Neural progenitor cell (in vitro differentiated cells): ENCODE data around the gene BRD9. TPM values are rescaled to one million over a fixed set of nuclear protein-coding genes. Genes with fewer than 3 reads are reported as not detected.

Source experiments
- DNase-seq: peaks from one replicate; pipeline ENCODE4 v3.0.0-alpha.2; 2016; ENCODE audit warnings: low spot score
- H2AFZ ChIP-seq: fragments of 200-600 bp; sonication (generic); replicated peaks from 2 replicates; pipeline ENCODE4 v1.6.1; 2016; ENCODE audit warnings: antibody characterized with exemption
- H3F3A ChIP-seq: fragments of 200-600 bp; sonication (generic); 2 replicates; pipeline ENCODE4 v1.6.1; 2016; ENCODE audit warnings: antibody characterized with exemption, low read depth
- H3K27ac ChIP-seq: fragments of 200-600 bp; sonication (generic); 2 replicates; pipeline ENCODE4 v1.5.1; 2016; ENCODE audit warnings: mild to moderate bottlenecking
- H3K27me3 ChIP-seq: fragments of 200-600 bp; sonication (generic); 2 replicates; pipeline ENCODE4 v1.6.1; 2016; ENCODE audit warnings: mild to moderate bottlenecking, moderate library complexity
- H3K36me3 ChIP-seq: fragments of 200-600 bp; sonication (generic); 2 replicates; pipeline ENCODE4 v1.5.1; 2016
- H3K4me1 ChIP-seq: fragments of 200-600 bp; sonication (generic); 2 replicates; pipeline ENCODE4 v1.6.1; 2016; ENCODE audit warnings: mixed run types
- H3K4me2 ChIP-seq: fragments of 200-600 bp; sonication (generic); 2 replicates; pipeline ENCODE4 v1.6.1; 2016
- H3K4me3 ChIP-seq: fragments of 200-600 bp; sonication (generic); 2 replicates; pipeline ENCODE4 v1.5.1; 2016
- H3K79me2 ChIP-seq: fragments of 200-600 bp; sonication (generic); 2 replicates; pipeline ENCODE4 v1.6.1; 2016; ENCODE audit warnings: low read depth
- H3K9ac ChIP-seq: fragments of 200-600 bp; sonication (generic); 2 replicates; pipeline ENCODE4 v1.6.1; 2016
- H3K9me3 ChIP-seq: fragments of 200-600 bp; sonication (generic); 2 replicates; pipeline ENCODE4 v1.5.1; 2016; ENCODE audit warnings: low read depth
- H4K20me1 ChIP-seq: fragments of 200-600 bp; sonication (generic); 2 replicates; pipeline ENCODE4 v1.6.1; 2016; ENCODE audit warnings: low read depth
- H3K27ac Mint-ChIP-seq: 3 replicates; pipeline ENCODE4 v1.8.0; 2021; ENCODE audit warnings: mixed read lengths
- H3K27me3 Mint-ChIP-seq: 2 replicates; pipeline ENCODE4 v1.8.0; 2022; ENCODE audit warnings: low read depth, mild to moderate bottlenecking, inconsistent platforms, moderate library complexity, mixed read lengths; ENCODE audit not compliant: insufficient read depth
- H3K36me3 Mint-ChIP-seq: 3 replicates; pipeline ENCODE4 v1.8.0; 2021; ENCODE audit warnings: mixed read lengths
- H3K4me1 Mint-ChIP-seq: 3 replicates; pipeline ENCODE4 v1.8.0; 2021; ENCODE audit warnings: mixed read lengths
- H3K4me3 Mint-ChIP-seq: 3 replicates; pipeline ENCODE4 v1.8.0; 2021; ENCODE audit warnings: mild to moderate bottlenecking, moderate library complexity, mixed read lengths
- H3K9me3 Mint-ChIP-seq: 3 replicates; pipeline ENCODE4 v1.8.0; 2020; ENCODE audit warnings: mixed read lengths
- CTCF ChIP-seq: fragments of 200-600 bp; sonication (generic); IDR thresholded peaks from 2 replicates; pipeline ENCODE4 v1.5.1; 2017; ENCODE audit warnings: antibody characterized with exemption, mild to moderate bottlenecking
- EZH2 ChIP-seq: fragments of 200-600 bp; sonication (generic); IDR thresholded peaks from 2 replicates; pipeline ENCODE4 v1.6.1; 2017; ENCODE audit warnings: antibody characterized with exemption, mild to moderate bottlenecking, moderate library complexity
- EZH2phosphoT487 ChIP-seq: fragments of 200-600 bp; sonication (generic); IDR thresholded peaks from 2 replicates; pipeline ENCODE4 v1.6.1; 2017; ENCODE audit warnings: antibody characterized with exemption
- total RNA-seq: library from RNA; depleted of rRNA; stranded (reverse); fragments of >200 nt; gene quantifications from 2 replicates; pipeline ENCODE4 v1.2.3, GENCODE V29; 2015; ENCODE audit warnings: low replicate concordance

Gene BRD9
- total RNA-seq, 1 donor from 2014 or later = 37.5 TPM

GRCh38 chr5:868428-869135 is 24.0 kb downstream of the BRD9 start:
- Histone ChIP-seq H3K4me2 (no peak overlapping the region), H3K79me2 (no peaks in the 10 kb centered on the region), H3K27me3 (no peaks in the 10 kb centered on the region), H3F3A (no peaks in the 10 kb centered on the region), H3K4me3 (no peak overlapping the region), H3K9ac (no peak overlapping the region), H3K36me3 (no peaks in the 10 kb centered on the region), H2AFZ (no peak overlapping the region), H4K20me1 (peaks cover 8% of the 10 kb centered on the region), H3K9me3 (no peaks in the 10 kb centered on the region), H3K4me1 (no peaks in the 10 kb centered on the region), H3K27ac (no peak overlapping the region)
- Mint-ChIP-seq H3K27me3 (peaks cover 2% of the 10 kb centered on the region), H3K36me3 (peaks cover 31% of the 10 kb centered on the region), H3K27ac (no peak overlapping the region), H3K9me3 (no peaks in the 10 kb centered on the region), H3K4me1 (no peaks in the 10 kb centered on the region), H3K4me3 (no peak overlapping the region)
- DNase-seq = no peak
- TF ChIP-seq CTCF (no peak), EZH2 (no peak), EZH2phosphoT487 (no peak)

DNA sequence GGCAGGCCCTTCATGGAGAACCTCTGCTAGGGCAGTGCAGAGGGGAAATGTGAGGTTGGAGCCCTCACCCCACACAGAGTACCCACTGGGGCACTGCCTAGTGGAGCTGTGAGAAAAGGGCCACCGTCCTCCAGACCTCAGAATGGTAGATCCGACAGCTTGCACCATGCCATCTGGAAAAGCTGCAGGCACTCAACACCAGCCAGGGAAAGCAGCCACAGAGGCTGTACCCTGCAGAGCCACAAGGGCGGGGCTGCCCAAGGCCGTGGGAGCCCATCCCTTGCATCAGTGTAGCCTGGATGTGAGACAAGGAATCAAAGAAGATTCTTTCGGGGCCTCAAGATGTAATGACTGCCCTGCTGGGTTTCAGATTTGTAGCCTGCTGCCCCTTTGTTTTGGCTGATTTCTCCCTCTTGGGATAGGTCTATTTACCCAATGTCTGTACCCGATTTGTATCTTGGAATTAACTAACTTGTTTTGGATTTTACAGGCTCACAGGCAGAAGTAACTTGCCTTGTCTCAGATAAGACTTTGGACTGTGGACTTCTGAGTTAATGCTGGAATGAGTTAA is 25.2 kb downstream of the BRD9 start:
- Mint-ChIP-seq H3K36me3 (peaks cover 30% of the 10 kb centered on the region), H3K4me1 (no peaks in the 10 kb centered on the region), H3K9me3 (no peaks in the 10 kb centered on the region), H3K4me3 (no peak overlapping the region), H3K27me3 (no peaks in the 10 kb centered on the region), H3K27ac (no peak overlapping the region)
- no peaks in the 10 kb centered on the region for H3K4me1 ChIP-seq
- H2AFZ ChIP-seq = no peak overlapping the region
- no peak overlapping the region for H3K4me2 ChIP-seq
- no peak for DNase-seq
- H3K36me3 ChIP-seq = no peaks in the 10 kb centered on the region
- no peak overlapping the region for H3K27ac ChIP-seq
- no peak overlapping the region for H3K9ac ChIP-seq
- peaks cover 5% of the 10 kb centered on the region for H4K20me1 ChIP-seq
- H3K4me3 ChIP-seq = no peak overlapping the region
- TF ChIP-seq EZH2 (no peak), EZH2phosphoT487 (no peak), CTCF (no peak)
- H3K79me2 ChIP-seq = no peaks in the 10 kb centered on the region
- no peaks in the 10 kb centered on the region for H3K27me3 ChIP-seq
- H3F3A ChIP-seq = no peaks in the 10 kb centered on the region
- no peaks in the 10 kb centered on the region for H3K9me3 ChIP-seq

DNA sequence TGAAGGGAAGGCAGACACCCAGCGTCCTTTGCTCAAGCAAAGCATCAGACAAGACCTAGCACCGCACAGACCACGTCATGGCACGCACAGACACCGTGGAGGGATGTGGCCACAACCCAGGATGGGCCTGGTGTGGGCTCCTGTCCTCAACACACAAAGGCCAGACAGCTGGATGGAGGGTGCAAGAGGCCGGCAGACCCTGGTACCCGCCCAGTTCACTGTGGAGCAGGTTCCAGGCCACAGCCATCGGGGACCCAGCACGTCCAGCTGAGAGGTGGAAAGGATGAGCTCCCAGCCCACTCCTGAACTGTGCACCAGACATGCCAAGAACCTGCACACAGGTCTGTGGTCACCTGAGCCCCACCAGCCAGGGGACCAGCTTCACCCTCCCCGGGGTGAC is 26.8 kb downstream of the BRD9 start:
- no peak overlapping the region for H3K4me2 ChIP-seq
- peaks cover 2% of the 10 kb centered on the region for H3K27me3 Mint-ChIP-seq
- no peak overlapping the region for H3K4me3 Mint-ChIP-seq
- H4K20me1 ChIP-seq = peaks cover 5% of the 10 kb centered on the region
- H3K27me3 ChIP-seq = no peaks in the 10 kb centered on the region
- no peak for DNase-seq
- TF ChIP-seq CTCF (no peak), EZH2phosphoT487 (no peak), EZH2 (no peak)
- no peak overlapping the region for H3K27ac ChIP-seq
- H3K36me3 Mint-ChIP-seq = peaks cover 27% of the 10 kb centered on the region
- no peaks in the 10 kb centered on the region for H3K9me3 ChIP-seq
- no peak overlapping the region for H3K9ac ChIP-seq
- no peak overlapping the region for H3K27ac Mint-ChIP-seq
- no peaks in the 10 kb centered on the region for H3K36me3 ChIP-seq
- H3K4me1 Mint-ChIP-seq = no peaks in the 10 kb centered on the region
- no peaks in the 10 kb centered on the region for H3K79me2 ChIP-seq
- H3K4me3 ChIP-seq = no peak overlapping the region
- no peaks in the 10 kb centered on the region for H3K4me1 ChIP-seq
- no peaks in the 10 kb centered on the region for H3K9me3 Mint-ChIP-seq
- H3F3A ChIP-seq = no peaks in the 10 kb centered on the region
- no peak overlapping the region for H2AFZ ChIP-seq
